Measurements from ENCODE around the gene RAB11FIP4.

DNA sequence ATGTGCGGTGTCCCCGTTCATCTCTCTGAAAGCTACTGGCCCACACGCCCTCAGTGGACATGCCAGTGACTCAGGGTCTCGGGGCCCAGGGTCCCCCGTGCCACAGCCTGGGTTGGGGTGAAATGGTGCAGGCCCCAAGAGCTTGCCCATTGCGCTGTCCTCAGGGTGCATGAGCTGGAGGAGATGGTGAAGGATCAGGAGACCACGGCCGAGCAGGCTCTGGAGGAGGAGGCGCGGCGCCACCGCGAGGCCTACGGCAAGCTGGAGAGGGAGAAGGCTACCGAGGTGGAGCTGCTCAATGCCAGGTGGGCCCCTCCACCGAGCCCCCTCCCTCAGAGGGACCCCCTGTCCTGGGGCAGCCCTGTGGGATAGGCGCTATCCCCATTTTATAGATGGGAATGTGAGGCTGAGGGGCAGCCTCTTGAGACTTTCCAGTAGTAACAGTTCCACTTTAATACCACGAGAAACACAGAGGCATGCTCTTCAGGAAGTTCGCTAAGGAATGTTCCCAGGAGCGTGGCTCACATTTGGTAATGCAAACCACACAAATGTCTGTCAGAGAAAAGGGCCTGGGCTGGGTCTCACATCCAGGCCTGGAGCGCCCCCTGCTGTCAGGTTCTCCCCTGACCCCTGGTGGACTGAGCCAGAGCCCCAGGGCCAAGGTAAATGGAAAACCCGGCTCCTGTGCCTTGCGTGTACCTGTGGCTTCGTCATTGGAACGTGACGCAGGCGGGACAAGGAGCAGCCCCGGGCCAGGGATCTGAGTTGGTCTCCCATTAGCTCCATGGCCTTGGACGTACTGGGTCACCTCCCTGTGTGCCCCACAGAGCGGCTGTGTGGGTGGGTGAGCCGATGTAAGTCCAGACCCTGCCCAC lies 133.7 kb downstream of the RAB11FIP4 start:
- TF ChIP-seq CTCF (IDR thresholded peaks at IDR 0.05; ENCODE audit: low read depth, low read length) (peak; percentile 93), POLR2A (IDR thresholded peaks at IDR 0.05; ENCODE audit: extremely low read depth, insufficient read length) (no peak), MAX (IDR thresholded peaks at IDR 0.05; ENCODE audit: low read depth, low read length) (peak; percentile 39)

Data from NB4 (cell line).